ENCODE data around the gene COX7B2.

Gene COX7B2

DNA sequence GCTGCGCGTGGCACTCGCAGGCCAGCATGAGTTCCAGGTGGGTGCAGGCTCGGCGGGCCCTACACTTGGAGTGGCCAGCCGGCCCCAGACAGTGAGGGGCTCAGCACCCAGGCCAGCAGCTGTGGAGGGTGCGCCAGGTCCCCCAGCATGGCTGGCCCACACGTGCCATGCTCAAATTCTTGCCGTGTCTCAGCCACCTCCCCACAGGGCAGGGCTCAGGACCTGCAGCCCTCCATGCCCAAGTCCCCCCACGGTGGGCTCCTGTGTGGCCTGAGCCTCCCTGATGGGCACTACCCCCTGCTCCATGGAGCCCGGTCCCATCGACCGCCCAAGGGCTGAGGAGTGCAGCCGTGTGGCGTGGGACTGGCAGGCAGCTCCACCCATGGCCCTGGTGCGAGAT, 210.2 kb downstream of the COX7B2 start:
- no peak for DNase-seq

Measured in CD4-positive, alpha-beta T cell treated with Interleukin-1 beta for 1 hour (primary cell).